WERI-Rb-1 (cell line): Measurements from ENCODE around the gene KCNRG.
"Not testable (repeated sequence)": the region's sequence is repeated elsewhere in the genome, so short reads cannot be mapped to it uniquely, and the experiment has no call there.

Source experiments
- DNase-seq: peaks from one replicate; pipeline ENCODE4 v3.0.0-alpha.2; 2020
- H3K27ac ChIP-seq: fragments of 250-450 bp; sonication (Bioruptor Pico); 2 replicates; pipeline ENCODE4 v1.5.1; 2020; ENCODE audit warnings: mild to moderate bottlenecking, moderate library complexity
- H3K27me3 ChIP-seq: fragments of 250-450 bp; sonication (Bioruptor Pico); 2 replicates; pipeline ENCODE4 v1.5.1; 2021; ENCODE audit warnings: mild to moderate bottlenecking, low read depth, moderate library complexity; ENCODE audit not compliant: insufficient read depth, severe bottlenecking
- H3K36me3 ChIP-seq: fragments of 250-450 bp; sonication (Bioruptor Pico); 2 replicates; pipeline ENCODE4 v1.5.1; 2020; ENCODE audit warnings: mild to moderate bottlenecking, moderate library complexity
- H3K4me3 ChIP-seq: 2 replicates; pipeline ENCODE4 v1.5.1; 2011; ENCODE audit warnings: low read depth, mild to moderate bottlenecking, control low read depth, low read length
- H3K9me3 ChIP-seq: fragments of 250-450 bp; sonication (Bioruptor Pico); 2 replicates; pipeline ENCODE4 v1.5.1; 2021; ENCODE audit warnings: mild to moderate bottlenecking, moderate library complexity; ENCODE audit not compliant: severe bottlenecking
- TF ChIP-seq, protein P1 (sequence below): IDR thresholded peaks from 2 replicates; pipeline ENCODE4 v1.5.1; 2011; ENCODE audit warnings: low read depth, mild to moderate bottlenecking, control low read depth, inconsistent platforms, low read length

The KCNRG gene

DNA sequence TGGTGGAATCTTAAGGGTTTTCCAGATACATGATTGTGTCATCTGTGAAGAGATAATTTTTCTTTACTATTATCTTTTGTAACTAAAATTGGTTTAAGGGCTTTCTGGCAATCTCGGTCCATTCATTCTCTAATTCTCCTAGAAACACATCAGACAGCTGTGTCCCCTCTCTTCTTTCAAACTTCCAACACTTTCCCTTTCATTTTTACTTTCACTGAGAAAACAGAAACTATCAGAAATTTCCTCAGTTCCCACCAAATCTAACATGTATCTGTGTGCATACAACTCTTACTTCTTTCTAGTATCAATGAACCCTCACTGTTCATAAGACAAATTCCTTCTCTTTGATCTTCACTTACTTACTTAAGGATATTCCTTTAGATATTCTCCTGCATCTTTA, 40.2 kb downstream of the KCNRG start:
- Histone ChIP-seq H3K4me3 (no peak overlapping the region), H3K27me3 (no peaks in the 10 kb centered on the region), H3K9me3 (no peaks in the 10 kb centered on the region), H3K27ac (no peak overlapping the region), H3K36me3 (peaks cover 2% of the 10 kb centered on the region)
- TF ChIP-seq, protein P1, sequence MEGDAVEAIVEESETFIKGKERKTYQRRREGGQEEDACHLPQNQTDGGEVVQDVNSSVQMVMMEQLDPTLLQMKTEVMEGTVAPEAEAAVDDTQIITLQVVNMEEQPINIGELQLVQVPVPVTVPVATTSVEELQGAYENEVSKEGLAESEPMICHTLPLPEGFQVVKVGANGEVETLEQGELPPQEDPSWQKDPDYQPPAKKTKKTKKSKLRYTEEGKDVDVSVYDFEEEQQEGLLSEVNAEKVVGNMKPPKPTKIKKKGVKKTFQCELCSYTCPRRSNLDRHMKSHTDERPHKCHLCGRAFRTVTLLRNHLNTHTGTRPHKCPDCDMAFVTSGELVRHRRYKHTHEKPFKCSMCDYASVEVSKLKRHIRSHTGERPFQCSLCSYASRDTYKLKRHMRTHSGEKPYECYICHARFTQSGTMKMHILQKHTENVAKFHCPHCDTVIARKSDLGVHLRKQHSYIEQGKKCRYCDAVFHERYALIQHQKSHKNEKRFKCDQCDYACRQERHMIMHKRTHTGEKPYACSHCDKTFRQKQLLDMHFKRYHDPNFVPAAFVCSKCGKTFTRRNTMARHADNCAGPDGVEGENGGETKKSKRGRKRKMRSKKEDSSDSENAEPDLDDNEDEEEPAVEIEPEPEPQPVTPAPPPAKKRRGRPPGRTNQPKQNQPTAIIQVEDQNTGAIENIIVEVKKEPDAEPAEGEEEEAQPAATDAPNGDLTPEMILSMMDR, result no peak
- DNase-seq, result no peak

DNA sequence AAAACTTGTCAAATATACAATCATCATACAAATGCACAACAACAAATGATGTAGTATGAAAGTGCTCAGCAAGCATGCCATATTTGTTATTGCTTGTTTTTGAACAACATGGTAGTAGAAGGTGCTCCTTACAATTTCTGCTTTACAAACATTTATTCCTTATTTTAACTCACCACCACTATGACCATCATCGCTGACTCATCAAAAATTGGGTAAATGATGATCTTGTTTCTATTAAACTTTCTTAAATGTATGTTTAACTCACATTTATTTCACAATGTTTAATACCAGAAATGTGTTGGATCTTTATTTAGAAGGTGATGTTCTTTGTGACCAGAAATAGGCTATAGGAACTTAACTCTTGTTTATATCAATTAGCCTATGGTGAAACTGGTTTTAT, 45.5 kb downstream of the KCNRG start:
- Histone ChIP-seq H3K9me3 (no peaks in the 10 kb centered on the region), H3K36me3 (peaks cover 9% of the 10 kb centered on the region), H3K27ac (no peak overlapping the region), H3K27me3 (no peaks in the 10 kb centered on the region), H3K4me3 (no peak overlapping the region)
- DNase-seq, result no peak
- TF ChIP-seq, protein P1, result no peak

DNA sequence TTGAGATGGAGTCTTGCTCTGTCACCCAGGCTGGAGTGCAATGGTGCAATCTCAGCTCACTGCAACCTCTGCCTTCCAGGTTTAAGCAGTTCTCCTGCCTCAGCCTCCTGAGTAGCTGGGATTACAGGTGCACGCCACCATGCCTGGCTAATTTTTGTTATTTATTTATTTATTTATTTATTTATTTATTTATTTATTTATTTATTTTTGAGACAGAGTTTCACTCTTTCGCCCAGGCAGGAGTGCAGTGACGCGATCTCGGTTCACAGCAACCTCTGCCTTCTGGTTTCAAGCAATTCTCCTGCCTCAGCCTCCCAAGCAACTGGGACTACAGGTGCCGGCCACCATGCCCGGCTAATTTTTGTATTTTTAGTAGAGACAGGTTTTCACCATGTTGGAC, 47.1 kb downstream of the KCNRG start:
- not testable (repeated sequence) for DNase-seq, H3K9me3 ChIP-seq, H3K27me3 ChIP-seq, H3K27ac ChIP-seq, H3K4me3 ChIP-seq
- H3K36me3 ChIP-seq, result peaks cover 12% of the 10 kb centered on the region

DNA sequence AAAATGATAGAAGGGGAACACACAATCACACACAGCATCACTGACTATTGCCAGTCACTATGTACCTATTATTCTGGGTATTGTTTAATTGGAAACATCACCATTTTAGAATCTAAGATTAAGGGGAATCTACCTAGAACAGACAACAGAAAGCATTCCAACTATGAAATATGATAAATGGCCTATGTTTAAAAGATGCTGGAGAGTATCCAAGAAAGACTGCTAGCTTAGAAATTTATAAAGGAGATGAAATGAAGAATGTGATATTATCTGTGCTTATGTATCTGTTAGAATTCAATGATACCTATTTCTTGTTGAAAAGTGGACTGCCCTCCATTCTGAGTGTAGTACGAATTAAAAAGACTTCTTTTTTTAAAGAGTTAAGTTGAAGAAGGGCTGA, 50.5 kb downstream of the KCNRG start:
- H3K36me3 ChIP-seq, result peaks cover 13% of the 10 kb centered on the region
- no peak overlapping the region for H3K4me3 ChIP-seq
- TF ChIP-seq, protein P1, result no peak
- H3K27ac ChIP-seq, result no peak overlapping the region
- no peaks in the 10 kb centered on the region for H3K9me3 ChIP-seq
- no peaks in the 10 kb centered on the region for H3K27me3 ChIP-seq
- DNase-seq, result no peak

DNA sequence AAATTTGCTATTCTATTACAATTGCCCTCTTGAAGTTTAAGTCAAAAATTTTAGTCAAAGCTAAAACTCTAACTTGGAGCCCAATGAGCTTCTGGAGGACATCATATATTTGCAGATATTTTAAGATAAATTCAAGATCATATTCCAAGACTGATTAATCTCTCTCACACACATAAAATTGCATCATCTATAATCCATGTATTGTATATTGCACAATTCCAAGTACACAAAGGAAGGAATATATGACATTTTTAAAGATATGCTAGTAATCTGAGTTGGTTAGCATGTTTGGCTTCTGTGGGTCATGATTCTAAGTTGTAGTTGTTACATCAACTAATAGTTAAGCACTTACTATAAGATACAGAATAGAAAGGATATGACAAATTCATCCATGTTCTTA, 53.3 kb downstream of the KCNRG start:
- Histone ChIP-seq H3K27me3 (no peaks in the 10 kb centered on the region), H3K9me3 (no peaks in the 10 kb centered on the region), H3K4me3 (no peak overlapping the region), H3K27ac (no peak overlapping the region), H3K36me3 (peaks cover 18% of the 10 kb centered on the region)
- no peak for DNase-seq
- TF ChIP-seq, protein P1, result no peak

DNA sequence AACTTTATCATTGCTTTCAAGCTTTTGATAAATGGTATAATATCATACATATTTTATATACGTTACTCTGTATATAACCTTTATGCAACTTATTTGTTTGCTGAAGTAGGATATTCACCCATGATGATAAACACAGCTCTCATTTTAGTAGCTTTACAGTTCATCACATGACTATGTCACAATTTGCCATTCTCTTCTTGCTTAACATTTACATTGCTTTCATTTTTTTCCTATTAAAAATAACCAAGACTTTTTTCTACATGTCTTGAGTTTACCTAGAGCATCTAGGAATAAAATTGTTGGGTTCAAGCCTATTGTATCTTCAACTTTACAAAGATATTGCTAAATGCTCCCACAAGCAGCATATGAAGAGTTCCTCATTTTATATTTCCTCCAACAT, 54.0 kb downstream of the KCNRG start:
- H3K27me3 ChIP-seq, result no peaks in the 10 kb centered on the region
- H3K4me3 ChIP-seq, result no peak overlapping the region
- H3K27ac ChIP-seq, result no peak overlapping the region
- H3K9me3 ChIP-seq, result no peaks in the 10 kb centered on the region
- DNase-seq, result no peak
- H3K36me3 ChIP-seq, result peaks cover 21% of the 10 kb centered on the region
- TF ChIP-seq, protein P1, result no peak
